ENCODE measurements around the gene MICAL2. TPM values are rescaled to one million over a fixed set of nuclear protein-coding genes. Genes with fewer than 3 reads are reported as not detected.

The MICAL2 gene
- total and polyA plus RNA-seq, 2 of the 8 experiments (the other 6 are each of a cell fraction or from before 2014, with no cell fraction given), result 1.3 to 4.1 TPM

GRCh38 chr11:12209096-12209495 is 98.7 kb downstream of the MICAL2 start:
- H3K36me3 ChIP-seq (ENCODE audit: control insufficient read depth in 2 of 4, insufficient read depth in 4 of 4, low read length in 3 of 4), result no peaks in the 10 kb centered on the region
- POLR2A ChIA-PET (ENCODE audit: partially characterized antibody), result interaction anchor here (0.6 kb wide), 1 partner anchor 1336 kb away, joined by 3 read pairs; no protein-coding TSS in a partner anchor
- no peaks in the 10 kb centered on the region for H3K79me2 ChIP-seq (ENCODE audit: control insufficient read depth in 1 of 2, insufficient read depth in 2 of 2, low read length in 2 of 2)

More at GRCh38 chr11:12209096-12209495, 98.7 kb downstream of the MICAL2 start:
- H2BK120ac ChIP-seq (replicated peaks; ENCODE audit: low read depth, low read length), result no peak overlapping the region
- H4K20me1 ChIP-seq (replicated peaks in 1 of 2; ENCODE audit: control insufficient read depth in 1 of 2, insufficient read depth in 2 of 2, low read length in 2 of 2), result no peaks in the 10 kb centered on the region
- H3K9ac ChIP-seq (replicated peaks in 1 of 4; ENCODE audit: extremely low read depth in 1 of 4, low read depth in 3 of 4, low read length in 3 of 4), result no peak overlapping the region
- H3K9me3 ChIP-seq (ENCODE audit: insufficient read depth in 2 of 2, low read depth in 1 of 2, low read length in 1 of 2), result no peaks in the 10 kb centered on the region
- no peak for TF ChIP-seq GTF2F1 (IDR thresholded peaks at IDR 0.05; ENCODE audit: borderline replicate concordance, low read depth, low read length)
- no peak for TF ChIP-seq EGR1 (IDR thresholded peaks at IDR 0.05; ENCODE audit: borderline replicate concordance, low read depth, low read length)
- no peak for TF ChIP-seq ATF3 (IDR thresholded peaks at IDR 0.05; ENCODE audit: insufficient read depth, low read depth, low read length)
- TF ChIP-seq KDM5A (IDR thresholded peaks at IDR 0.05; ENCODE audit: low read length), result no peak
- H3K56ac ChIP-seq (replicated peaks; ENCODE audit: insufficient read length, low read depth, low read length), result no peak overlapping the region
- no peak for DNase-seq (ENCODE audit: low read depth in 1 of 2, low spot score in 2 of 2)
- H2BK15ac ChIP-seq (ENCODE audit: low read length), result no peak overlapping the region
- no peak overlapping the region for H4K5ac ChIP-seq (ENCODE audit: insufficient read length, low read depth, low read length)
- H3K23ac ChIP-seq (ENCODE audit: insufficient read length), result no peak overlapping the region
- no peak overlapping the region for H2BK5ac ChIP-seq (ENCODE audit: low read depth, low read length)
- no peak overlapping the region for H2BK12ac ChIP-seq (ENCODE audit: low read depth, low read length)
- no peaks in the 10 kb centered on the region for H3K4me1 ChIP-seq (replicated peaks in 1 of 4; ENCODE audit: control insufficient read depth in 3 of 4, insufficient read depth in 4 of 4, low read length in 3 of 4)
- H2AK5ac ChIP-seq (ENCODE audit: low read depth, low read length), result no peak overlapping the region
- no peak overlapping the region for H3K4ac ChIP-seq (replicated peaks; ENCODE audit: insufficient read length, low read depth, low read length)
- H4K8ac ChIP-seq (ENCODE audit: extremely low read depth, insufficient read depth, low read length), result no peak overlapping the region
- no peak overlapping the region for H3K14ac ChIP-seq (ENCODE audit: insufficient read length)
- H3K27me3 ChIP-seq (replicated peaks in 1 of 4; ENCODE audit: control insufficient read depth in 3 of 4, extremely low read depth in 1 of 4, insufficient read depth in 3 of 4, low read length in 3 of 4), result no peaks in the 10 kb centered on the region
- H3K27ac ChIP-seq (ENCODE audit: low read depth, low read length), result no peak overlapping the region
- no peak overlapping the region for H3K18ac ChIP-seq (ENCODE audit: extremely low read depth, low read length)
- no peak overlapping the region for H3K4me3 ChIP-seq (ENCODE audit: extremely low read depth in 1 of 4, insufficient read depth in 2 of 4, low read depth in 3 of 4, low read length in 4 of 4)
- no peak overlapping the region for H2AFZ ChIP-seq (ENCODE audit: low read length)
- H2BK20ac ChIP-seq (ENCODE audit: low read length), result no peak overlapping the region
- no peaks in the 10 kb centered on the region for H3K79me1 ChIP-seq (ENCODE audit: low read depth, low read length)
- H3K23me2 ChIP-seq (ENCODE audit: low read depth, low read length), result no peaks in the 10 kb centered on the region
- no peak overlapping the region for H3K4me2 ChIP-seq (ENCODE audit: insufficient read depth in 1 of 2, low read depth in 2 of 2, low read length in 2 of 2)
- FAIRE-seq, result no peak
- 87% methylated on average over 2 of the region's 2 CpGs; no CpG with 5 or more reads in 1 of the 2 experiments for WGBS, 2 experiments (ENCODE audit: extremely low coverage in 1 of 2, insufficient coverage in 1 of 2, insufficient read length in 1 of 2, insufficient replicate concordance in 2 of 2, low coverage in 1 of 2, low lambda C conversion rate in 2 of 2, missing lambda C conversion rate in 1 of 2)
- H4K91ac ChIP-seq (replicated peaks; ENCODE audit: insufficient read length, low read length), result no peak overlapping the region
- CTCF ChIA-PET (ENCODE audit: partially characterized antibody), result interaction anchor here (0.7 to 3.2 kb wide), 2 partner anchors 10 to 74 kb away, joined by 4 to 10 read pairs; no protein-coding TSS in a partner anchor

Data from H1 (cell line).